Stomach (tissue), 19 donors: Measurements from ENCODE around the gene AMACR. TPM values are rescaled to one million over a fixed set of nuclear protein-coding genes. Genes with fewer than 3 reads are reported as not detected.

Source experiments
- DNase-seq, 2 donors: peaks; one replicate each; pipeline versions ENCODE4 v3.0.0 to v3.0.0-alpha.2; 2013 to 2019
- H3K27ac ChIP-seq, 5 donors: fragments of 200-600 bp in 4 of 5; sonication (generic) in 4 of 5; one replicate each; pipeline ENCODE4 v1.5.1; 2013 to 2019; ENCODE audit warnings: mild to moderate bottlenecking in 1 of 5, moderate library complexity in 1 of 5
- H3K27me3 ChIP-seq, 3 donors: fragments of 200-600 bp; sonication (generic); one replicate each; pipeline ENCODE4 v1.5.1; 2017 to 2019; ENCODE audit warnings: mixed run types in 1 of 3
- H3K36me3 ChIP-seq, 4 donors: fragments of 200-600 bp; sonication (generic); 1 replicate in 3 of 4; 2 replicates in 1 of 4; pipeline ENCODE4 v1.5.1; 2016 to 2019
- H3K4me1 ChIP-seq, 4 donors: fragments of 200-600 bp; sonication (generic); one replicate each; pipeline ENCODE4 v1.5.1; 2016 to 2019
- H3K4me3 ChIP-seq, 4 donors: fragments of 200-600 bp; sonication (generic) in 3 of 4; one replicate each; pipeline ENCODE4 v1.5.1; 2016 to 2019; ENCODE audit warnings: mild to moderate bottlenecking in 1 of 4
- H3K9me3 ChIP-seq, 4 donors: fragments of 200-600 bp; sonication (generic); one replicate each; pipeline ENCODE4 v1.5.1; 2016 to 2019
- CTCF ChIP-seq, 7 experiments: fragments of 450-650 bp in 4 of 7; fragments of 200-600 bp in 3 of 7; sonication (generic) in 3 of 7; IDR thresholded peaks; one replicate each; pipeline ENCODE4 v1.5.1; 2016 to 2019; ENCODE audit warnings: antibody characterized with exemption in 7 of 7, control low read depth in 2 of 7, mild to moderate bottlenecking in 1 of 7
- EP300 ChIP-seq: sonication (generic); formaldehyde crosslinking; IDR thresholded peaks from one replicate; pipeline ENCODE4 v1.6.1; 2017; ENCODE audit warnings: antibody characterized with exemption
- POLR2A ChIP-seq, 4 donors: fragments of 450-650 bp; IDR thresholded peaks; one replicate each; pipeline ENCODE4 v1.6.1; 2016; ENCODE audit warnings: antibody characterized with exemption in 4 of 4, control low read depth in 2 of 4, mild to moderate bottlenecking in 1 of 4, moderate library complexity in 1 of 4
- POLR2AphosphoS5 ChIP-seq, 3 donors: sonication (generic); formaldehyde crosslinking; IDR thresholded peaks; one replicate each; pipeline ENCODE4 v1.6.1; 2016; ENCODE audit warnings: antibody characterized with exemption in 3 of 3
- WGBS, 5 donors: extraction: QIAGEN DNeasy Blood & Tissue Kit in 3 of 5; methylation state at CpG; one replicate each; pipeline versions ENCODE4 v1.1.5 to v1.1.7; 2013 to 2018; 5-methylcytosine and 5-hydroxymethylcytosine counted together
- intact Hi-C: fragments of 100-400 bp; cut with DNase I; formaldehyde crosslinking; loops from one replicate; pipeline ENCODE4 v1.15.1; 2023; ENCODE audit warnings: low total_unique reads
- long read RNA-seq, 10 donors: transcript quantifications; one replicate each; lab custom pipeline, GENCODE V29; 2026
- polyA plus RNA-seq, 3 donors: library from polyadenylated mRNA; stranded (reverse); fragments of 200-250 nt; gene quantifications; one replicate each; pipeline ENCODE4 v1.2.3, GENCODE V29; 2013
- total RNA-seq, 5 donors: library from RNA; depleted of rRNA; stranded (reverse); fragments of >200 nt; gene quantifications; one replicate each; pipeline versions ENCODE4 v1.1.0 to v1.2.3, GENCODE V29; 2014 to 2016
- donor health status: healthy with polysubstance abuse.
- donor health status: Bipolar disorder and iron deficiency.
- donor health status: healthy.

Gene AMACR
- total RNA-seq (10 to 100 TPM in 4 of 5 donors, 1 to 10 TPM in 1; 8.5 to 56.6 (median 15.4) TPM), polyA plus RNA-seq (10 to 100 TPM; 22.0 to 89.7 (median 30.9) TPM)
- long read RNA-seq, donor 1, full-length matches to known transcripts = 2 of 2 reads
- long read RNA-seq, donor 1, partial matches to known transcripts = 0 of 2 reads
- long read RNA-seq, donor 1, other reads (novel, unspliced or antisense) = 0 of 2 reads
- long read RNA-seq, donor 2, full-length matches to known transcripts = 8 of 8 reads
- long read RNA-seq, donor 2, partial matches to known transcripts = 0 of 8 reads
- long read RNA-seq, donor 2, other reads (novel, unspliced or antisense) = 0 of 8 reads
- long read RNA-seq, donor 3, full-length matches to known transcripts = 1 of 1 reads
- long read RNA-seq, donor 3, partial matches to known transcripts = 0 of 1 reads
- long read RNA-seq, donor 3, other reads (novel, unspliced or antisense) = 0 of 1 reads
- long read RNA-seq, donor 4, full-length matches to known transcripts = 1 of 1 reads
- long read RNA-seq, donor 4, partial matches to known transcripts = 0 of 1 reads
- long read RNA-seq, donor 4, other reads (novel, unspliced or antisense) = 0 of 1 reads
- long read RNA-seq, donor 5, full-length matches to known transcripts = 5 of 5 reads
- long read RNA-seq, donor 5, partial matches to known transcripts = 0 of 5 reads
- long read RNA-seq, donor 5, other reads (novel, unspliced or antisense) = 0 of 5 reads
- long read RNA-seq, donor 6, full-length matches to known transcripts = 17 of 17 reads
- long read RNA-seq, donor 6, partial matches to known transcripts = 0 of 17 reads
- long read RNA-seq, donor 6, other reads (novel, unspliced or antisense) = 0 of 17 reads
- long read RNA-seq, donor 7, full-length matches to known transcripts = 4 of 4 reads
- long read RNA-seq, donor 7, partial matches to known transcripts = 0 of 4 reads
- long read RNA-seq, donor 7, other reads (novel, unspliced or antisense) = 0 of 4 reads
- long read RNA-seq, donor 8, full-length matches to known transcripts = 7 of 7 reads
- long read RNA-seq, donor 8, partial matches to known transcripts = 0 of 7 reads
- long read RNA-seq, donor 8, other reads (novel, unspliced or antisense) = 0 of 7 reads
- long read RNA-seq, donor 9, full-length matches to known transcripts = 2 of 2 reads
- long read RNA-seq, donor 9, partial matches to known transcripts = 0 of 2 reads
- long read RNA-seq, donor 9, other reads (novel, unspliced or antisense) = 0 of 2 reads
- long read RNA-seq, donor 10, full-length matches to known transcripts = 3 of 3 reads
- long read RNA-seq, donor 10, partial matches to known transcripts = 0 of 3 reads
- long read RNA-seq, donor 10, other reads (novel, unspliced or antisense) = 0 of 3 reads

GRCh38 chr5:34007621-34008600, at the start of gene AMACR:
Gene AMACR (minus strand): TSS chr5:34008050. CDS start chr5:34008019, 31 bp downstream.
- no peaks in the 10 kb centered on the region for H3K27me3 ChIP-seq
- H3K4me3 ChIP-seq = peak within 1 kb of the TSS; percentile 60 to 76 (median 70)
- TF ChIP-seq EP300 (no peak), CTCF (IDR thresholded peaks at IDR 0.05) (no peak), POLR2AphosphoS5 (IDR thresholded peaks at IDR 0.05) (peak; percentile 44 to 92 (median 82)), POLR2A (IDR thresholded peaks at IDR 0.05) (peak in 2 of 4 donors; percentile 54 to 78)
- intact Hi-C loops = no loop called here
- 0 to 1% (median 1%) methylated on average over 57 to 76 of the region's 76 CpGs for WGBS, 5 donors
- no peaks in the 10 kb centered on the region for H3K9me3 ChIP-seq
- H3K27ac ChIP-seq = peak within 1 kb of the TSS; percentile 89 to 96 (median 94)
- peaks cover 10 to 41% (median 27%) of the 10 kb centered on the region in 4 donors for H3K4me1 ChIP-seq
- peak; percentile 97 to 98 for DNase-seq
- peaks cover 4 to 24% (median 19%) of the 10 kb centered on the region in 4 donors for H3K36me3 ChIP-seq

DNA sequence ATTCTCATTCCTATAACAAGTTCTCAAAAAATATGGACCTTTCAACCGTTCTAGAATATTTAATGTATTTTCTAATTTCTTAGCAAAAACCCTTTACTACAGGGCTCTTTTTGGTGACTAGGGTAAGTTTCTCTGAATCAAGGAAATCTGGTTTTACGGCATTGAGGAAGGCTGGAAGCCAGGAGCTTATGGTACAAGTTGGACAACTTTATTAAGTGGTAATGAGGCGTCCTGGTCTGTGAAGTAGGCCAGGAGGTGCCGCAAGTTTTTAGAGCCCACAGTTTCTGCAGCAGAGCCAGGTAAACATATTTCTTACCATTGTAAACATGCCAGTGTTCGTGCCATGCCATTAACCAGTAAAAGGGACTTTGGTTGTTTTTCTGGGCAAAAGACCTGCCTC, 49.7 kb upstream of the AMACR start:
- H3K36me3 ChIP-seq = peaks cover 0 to 12% (median 4%) of the 10 kb centered on the region in 4 donors
- no peak for DNase-seq
- no peak overlapping the region for H3K27ac ChIP-seq
- peaks cover 0 to 10% (median 0%) of the 10 kb centered on the region in 4 donors for H3K4me1 ChIP-seq
- H3K9me3 ChIP-seq = no peaks in the 10 kb centered on the region
- 69 to 86% (median 83%) methylated on average over 5 of the region's 5 CpGs for WGBS, 5 donors
- H3K4me3 ChIP-seq = no peak overlapping the region
- no peak for TF ChIP-seq EP300
- TF ChIP-seq POLR2A (IDR thresholded peaks at IDR 0.05) = no peak
- no peak for TF ChIP-seq POLR2AphosphoS5 (IDR thresholded peaks at IDR 0.05)
- TF ChIP-seq CTCF (IDR thresholded peaks at IDR 0.05) = no peak
- H3K27me3 ChIP-seq = no peaks in the 10 kb centered on the region
- intact Hi-C loops = no loop called here

DNA sequence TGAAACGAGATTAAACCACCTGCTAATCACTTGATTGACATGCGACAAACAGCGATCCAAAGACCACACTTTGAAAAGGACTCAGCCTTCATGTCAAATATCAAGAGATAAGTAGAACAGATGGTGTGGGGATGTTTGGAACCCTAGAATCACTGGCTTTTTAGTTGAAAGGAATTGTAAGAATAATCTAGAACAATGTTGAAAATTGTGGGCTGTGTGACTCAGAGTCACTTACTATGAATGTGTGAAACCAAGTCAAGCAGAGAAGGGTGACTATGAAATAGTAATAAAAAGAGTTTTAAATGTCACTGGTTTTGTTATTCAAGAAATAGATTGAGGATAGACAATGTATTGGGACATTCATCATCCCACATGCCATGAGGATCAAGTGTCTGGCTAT, 49.3 kb upstream of the AMACR start:
- Histone ChIP-seq H3K9me3 (no peaks in the 10 kb centered on the region), H3K36me3 (peaks cover 0 to 12% (median 4%) of the 10 kb centered on the region in 4 donors), H3K4me3 (no peak overlapping the region), H3K27me3 (no peaks in the 10 kb centered on the region), H3K4me1 (peaks cover 0 to 10% (median 0%) of the 10 kb centered on the region in 4 donors), H3K27ac (no peak overlapping the region)
- 91 to 97% (median 94%) methylated on average over 3 of the region's 3 CpGs for WGBS, 5 donors
- DNase-seq = no peak
- TF ChIP-seq POLR2AphosphoS5 (IDR thresholded peaks at IDR 0.05) (no peak), EP300 (no peak)
- intact Hi-C loops = no loop called here

DNA sequence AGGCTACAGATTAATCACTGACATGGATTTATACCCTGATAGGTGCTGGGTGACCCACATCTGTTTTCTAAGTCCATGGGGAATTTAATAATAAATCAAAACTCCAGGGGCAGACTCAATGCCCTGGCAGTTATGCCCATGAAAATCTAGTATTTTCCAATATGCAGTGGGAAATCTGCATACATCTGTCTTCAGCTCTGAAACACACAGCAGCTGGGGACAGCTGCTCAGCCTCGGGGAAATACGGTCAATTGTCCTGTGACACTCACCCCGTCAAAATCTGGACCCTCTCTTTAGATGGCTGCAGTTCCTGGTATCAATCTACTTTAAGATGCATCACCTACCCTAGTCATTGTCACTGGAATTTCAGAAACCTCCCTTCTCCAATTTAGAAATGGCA, 47.8 kb upstream of the AMACR start:
- H3K27ac ChIP-seq = no peak overlapping the region
- WGBS, 5 donors = 74 to 90% (median 77%) methylated on average over 3 of the region's 3 CpGs
- H3K4me1 ChIP-seq = peaks cover 0 to 10% (median 0%) of the 10 kb centered on the region in 4 donors
- no peaks in the 10 kb centered on the region for H3K27me3 ChIP-seq
- H3K4me3 ChIP-seq = no peak overlapping the region
- DNase-seq = no peak
- intact Hi-C loops = no loop called here
- H3K9me3 ChIP-seq = no peaks in the 10 kb centered on the region
- peaks cover 0 to 8% (median 4%) of the 10 kb centered on the region in 4 donors for H3K36me3 ChIP-seq
- TF ChIP-seq EP300 (no peak), CTCF (IDR thresholded peaks at IDR 0.05) (no peak), POLR2A (IDR thresholded peaks at IDR 0.05) (no peak), POLR2AphosphoS5 (IDR thresholded peaks at IDR 0.05) (no peak)
